SK-N-SH (cell line): ENCODE measurements around the gene TRIM66. TPM values are rescaled to one million over a fixed set of nuclear protein-coding genes. Genes with fewer than 3 reads are reported as not detected.

ENCODE experiments used
- CTCF ChIA-PET: fragments of 300-600, 350-600 bp; formaldehyde crosslinking; extraction: SDS; loops from one replicate; lab custom pipeline; 2021; lab: Yijun Ruan, JAX
- POLR2A ChIA-PET: fragments of 350-600 bp; sonication (Branson Sonifier 250); formaldehyde crosslinking; extraction: SDS; loops from one replicate; lab custom pipeline; 2020; ENCODE audit warnings: antibody characterized with exemption, inconsistent platforms; lab: Yijun Ruan, JAX
- DNase-seq: peaks from one replicate; pipeline ENCODE4 v3.0.0; 2012
- H2AFZ ChIP-seq: fragments of 200-600 bp; sonication (generic); 2 replicates; pipeline ENCODE4 v1.8.1; 2016; ENCODE audit warnings: antibody characterized with exemption, mild to moderate bottlenecking, low read depth
- H3F3A ChIP-seq: fragments of 200-600 bp; sonication (generic); replicated peaks from 2 replicates; pipeline ENCODE3; 2016; ENCODE audit warnings: antibody characterized with exemption, mild to moderate bottlenecking; ENCODE audit not compliant: insufficient read depth
- H3K27ac ChIP-seq, 2 experiments: fragments of 200-500 bp in 1 of 2; fragments of 200-600 bp in 1 of 2; sonication (Bioruptor generic) in 1 of 2; sonication (generic), shearing (Covaris generic) in 1 of 2; 2 replicates each; pipeline versions ENCODE4 v1.5.1 to v1.6.1; 2014 to 2016; ENCODE audit warnings: low read depth in 2 of 2, inconsistent platforms in 1 of 2, low read length in 1 of 2, mild to moderate bottlenecking in 1 of 2, mixed read lengths in 1 of 2
- H3K27me3 ChIP-seq: fragments of 200-600 bp; sonication (generic), shearing (Covaris generic); 2 replicates; pipeline ENCODE4 v1.6.1; 2016; ENCODE audit warnings: mixed run types; ENCODE audit not compliant: insufficient read depth
- H3K36me3 ChIP-seq, 2 experiments: fragments of 200-500 bp in 1 of 2; fragments of 200-600 bp in 1 of 2; sonication (Bioruptor generic) in 1 of 2; sonication (generic) in 1 of 2; replicated peaks in 1 of 2; 2 replicates each; pipeline versions ENCODE3 to v1.5.1; 2014 to 2016; ENCODE audit warnings: low read length in 1 of 2, mild to moderate bottlenecking in 1 of 2; ENCODE audit not compliant: insufficient read depth in 2 of 2, control insufficient read depth in 1 of 2
- H3K4me1 ChIP-seq, 2 experiments: fragments of 200-500 bp in 1 of 2; fragments of 200-600 bp in 1 of 2; sonication (Bioruptor generic) in 1 of 2; sonication (generic), shearing (Covaris generic) in 1 of 2; 2 replicates each; pipeline versions ENCODE4 v1.5.1 to v1.6.1; 2014 to 2016; ENCODE audit warnings: low read depth in 1 of 2, low read length in 1 of 2, mixed run types in 1 of 2; ENCODE audit not compliant: insufficient read depth in 2 of 2, control insufficient read depth in 1 of 2
- H3K4me2 ChIP-seq: fragments of 200-600 bp; sonication (generic), shearing (Covaris generic); 2 replicates; pipeline ENCODE4 v1.6.1; 2017; ENCODE audit warnings: mixed run types
- H3K4me3 ChIP-seq, 2 experiments: fragments of 200-500 bp in 1 of 2; fragments of 200-600 bp in 1 of 2; sonication (Bioruptor generic) in 1 of 2; sonication (generic), shearing (Covaris generic) in 1 of 2; 2 replicates each; pipeline versions ENCODE4 v1.5.1 to v1.8.1; 2014 to 2016; ENCODE audit warnings: low read depth in 2 of 2, inconsistent platforms in 1 of 2, low read length in 1 of 2, mild to moderate bottlenecking in 1 of 2, mixed read lengths in 1 of 2, moderate library complexity in 1 of 2
- H3K79me2 ChIP-seq: fragments of 200-600 bp; sonication (generic); 2 replicates; pipeline ENCODE4 v1.8.1; 2017; ENCODE audit warnings: mild to moderate bottlenecking; ENCODE audit not compliant: insufficient read depth
- H3K9ac ChIP-seq: fragments of 200-600 bp; sonication (generic); 2 replicates; pipeline ENCODE4 v1.6.1; 2017; ENCODE audit warnings: mixed run types
- H3K9me2 ChIP-seq: fragments of 200-600 bp; sonication (generic); 2 replicates; pipeline ENCODE4 v1.6.1; 2017; ENCODE audit warnings: mixed run types
- H3K9me3 ChIP-seq: fragments of 200-600 bp; sonication (generic); 2 replicates; pipeline ENCODE4 v1.6.1; 2017; ENCODE audit warnings: mixed run types, mild to moderate bottlenecking, moderate library complexity
- H4K20me1 ChIP-seq: fragments of 200-600 bp; sonication (generic); 2 replicates; pipeline ENCODE4 v1.6.1; 2017; ENCODE audit warnings: mild to moderate bottlenecking, mixed run types; ENCODE audit not compliant: insufficient read depth
- CHD2 ChIP-seq: fragments of 150-350 bp; IDR thresholded peaks from 2 replicates; pipeline ENCODE4 v1.6.1; 2018; ENCODE audit warnings: low read length; ENCODE audit not compliant: partially characterized antibody
- ELF1 ChIP-seq: IDR thresholded peaks from 2 replicates; pipeline ENCODE4 v1.4.0; 2012
- EP300 ChIP-seq, 2 experiments: IDR thresholded peaks; 2 replicates each; pipeline versions ENCODE4 v1.4.0 to v1.6.1; 2012; ENCODE audit warnings: borderline replicate concordance in 1 of 2, low read depth in 1 of 2, low read length in 1 of 2
- EZH2phosphoT487 ChIP-seq: fragments of 200-600 bp; sonication (generic); IDR thresholded peaks from 2 replicates; pipeline ENCODE4 v1.6.1; 2017; ENCODE audit warnings: low read depth, mixed run types, mild to moderate bottlenecking, antibody characterized with exemption, moderate library complexity, borderline replicate concordance
- FOXJ3 ChIP-seq: sonication (generic); formaldehyde crosslinking; IDR thresholded peaks from 2 replicates; pipeline ENCODE4 v1.5.1; 2020; ENCODE audit warnings: mild to moderate bottlenecking, missing genetic modification reagents
- FOXM1 ChIP-seq: IDR thresholded peaks from 2 replicates; pipeline ENCODE4 v1.4.0; 2012; ENCODE audit warnings: low read depth, mild to moderate bottlenecking
- GABPA ChIP-seq: IDR thresholded peaks from 2 replicates; pipeline ENCODE4 v1.4.0; 2012; ENCODE audit warnings: low read depth, mild to moderate bottlenecking
- GATA2 ChIP-seq: sonication (generic); formaldehyde crosslinking; IDR thresholded peaks from 2 replicates; pipeline ENCODE4 v1.5.0; 2020; ENCODE audit warnings: mild to moderate bottlenecking, missing genetic modification reagents
- IRF3 ChIP-seq: fragments of 150-350 bp; IDR thresholded peaks from 2 replicates; pipeline ENCODE4 v1.6.1; 2016; ENCODE audit warnings: mild to moderate bottlenecking, low read depth, low read length
- JUND ChIP-seq: IDR thresholded peaks from 2 replicates; pipeline ENCODE4 v1.4.0; 2012
- MAX ChIP-seq: IDR thresholded peaks from 2 replicates; pipeline ENCODE4 v1.4.0; 2012; ENCODE audit warnings: low read depth
- MEF2A ChIP-seq: IDR thresholded peaks from 2 replicates; pipeline ENCODE4 v1.4.0; 2012; ENCODE audit warnings: low read depth, borderline replicate concordance
- MXI1 ChIP-seq: IDR thresholded peaks from 2 replicates; pipeline ENCODE4 v1.6.1; 2012; ENCODE audit warnings: mild to moderate bottlenecking, low read depth, low read length, improper control_type of control experiment
- RAD21 ChIP-seq: IDR thresholded peaks from 2 replicates; pipeline ENCODE4 v1.6.1; 2012; ENCODE audit warnings: mild to moderate bottlenecking, low read length
- RCOR1 ChIP-seq: fragments of 150-350 bp; IDR thresholded peaks from 2 replicates; pipeline ENCODE4 v1.6.1; 2017; ENCODE audit warnings: antibody characterized with exemption, low read length
- SIN3A ChIP-seq: IDR thresholded peaks from 2 replicates; pipeline ENCODE4 v1.6.1; 2012; ENCODE audit warnings: low read depth, mild to moderate bottlenecking, low read length, moderate library complexity, borderline replicate concordance
- TCF12 ChIP-seq: IDR thresholded peaks from 2 replicates; pipeline ENCODE4 v1.4.0; 2012
- TEAD4 ChIP-seq: IDR thresholded peaks from 2 replicates; pipeline ENCODE4 v1.4.0; 2012; ENCODE audit warnings: mild to moderate bottlenecking, borderline replicate concordance; ENCODE audit not compliant: insufficient read depth
- USF1 ChIP-seq: IDR thresholded peaks from 2 replicates; pipeline ENCODE4 v1.4.0; 2012; ENCODE audit warnings: low read depth, borderline replicate concordance
- YY1 ChIP-seq: IDR thresholded peaks from 2 replicates; pipeline ENCODE4 v1.4.0; 2012; ENCODE audit warnings: low read depth, mild to moderate bottlenecking
- ZBTB33 ChIP-seq: IDR thresholded peaks from 2 replicates; pipeline ENCODE4 v1.4.0; 2012; ENCODE audit warnings: low read depth, borderline replicate concordance
- WGBS: methylation state at CpG from one replicate; pipeline ENCODE4 v1.1.6; 2017; ENCODE audit warnings: low lambda C conversion rate; 5-methylcytosine and 5-hydroxymethylcytosine counted together
- polyA plus RNA-seq, 3 experiments: library from polyadenylated mRNA; depleted of rRNA; stranded (reverse); fragments of >200 nt; gene quantifications; 2 replicates each; pipeline ENCODE4 v1.2.3, GENCODE V29; 2012

TRIM66 gene
- polyA plus RNA-seq, 1 of the 3 experiments (the other 2 are of a cell fraction): 6.4 TPM

- Histone ChIP-seq H3K27ac (peak overlapping the region in 1 of 2 experiments; percentile 41; a peak in 2 of 4 replicates), H3K4me1 (peaks cover 0 to 15% of the 10 kb centered on the region in 2 experiments; a peak in 2 of 4 replicates), H3K9me2 (no peaks in the 10 kb centered on the region), H3K4me3 (no peak overlapping the region), H3K9ac (no peak overlapping the region), H3K27me3 (no peaks in the 10 kb centered on the region), H2AFZ (no peak overlapping the region), H3K9me3 (no peaks in the 10 kb centered on the region)
- no CpG with 5 or more reads among the region's 3 CpGs for WGBS
- POLR2A ChIA-PET: interaction anchor here (0.7 to 1.7 kb wide), 2 partner anchors 9 to 11 kb away, joined by 3 to 7 read pairs; no protein-coding TSS in a partner anchor
- TF ChIP-seq MEF2A (no peak), EZH2phosphoT487 (no peak), TCF12 (peak; percentile 57), USF1 (no peak), MXI1 (no peak), ELF1 (no peak), RAD21 (no peak), SIN3A (no peak), YY1 (no peak), EP300 (IDR thresholded peaks at IDR 0.05; ENCODE audit: borderline replicate concordance in 1 of 2, low read depth in 1 of 2, low read length in 1 of 2) (no peak), CHD2 (no peak), MAX (peak; percentile 60), TEAD4 (0 out of 2 replicates have a peak, but pooled peaks have one; percentile 18), FOXM1 (no peak)
- TF ChIP-seq, all 33 proteins: peak for 3
- DNase-seq: no peak
- Histone ChIP-seq H3F3A (no peaks in the 10 kb centered on the region), H4K20me1 (no peaks in the 10 kb centered on the region), H3K36me3 (peaks cover 25 to 54% of the 10 kb centered on the region in 2 experiments), H3K79me2 (peaks cover 10% of the 10 kb centered on the region; the same call in 1 of the 2 replicates), H3K4me2 (peak overlapping the region; percentile 24; the same call in 1 of the 2 replicates)
- CTCF ChIA-PET: no interaction called here
Observed at GRCh38 chr11:8699903-8700302, 17.4 kb upstream of the TRIM66 start.

- Histone ChIP-seq H4K20me1 (no peaks in the 10 kb centered on the region), H3K9ac (no peak overlapping the region), H3K4me2 (no peak overlapping the region), H3F3A (no peaks in the 10 kb centered on the region), H3K9me3 (no peaks in the 10 kb centered on the region), H2AFZ (no peak overlapping the region), H3K27ac (no peak overlapping the region; a peak in 2 of 4 replicates), H3K4me3 (no peak overlapping the region), H3K9me2 (no peaks in the 10 kb centered on the region), H3K4me1 (peaks cover 0 to 15% of the 10 kb centered on the region in 2 experiments; a peak in 2 of 4 replicates), H3K36me3 (peaks cover 29 to 63% of the 10 kb centered on the region in 2 experiments), H3K79me2 (peaks cover 14% of the 10 kb centered on the region; the same call in 1 of the 2 replicates), H3K27me3 (no peaks in the 10 kb centered on the region)
- WGBS: 90% methylated on average over 11 of the region's 11 CpGs
- CTCF ChIA-PET: interaction anchor here (0.8 to 1.5 kb wide), 4 partner anchors 11 to 506 kb away, joined by 3 read pairs; no protein-coding TSS in a partner anchor
- no peak for DNase-seq
- POLR2A ChIA-PET: interaction anchor here (0.7 to 1.7 kb wide), 2 partner anchors 8 to 10 kb away, joined by 3 to 7 read pairs; no protein-coding TSS in a partner anchor
- TF ChIP-seq SIN3A (no peak), GATA2 (CRISPR knock-in tag) (no peak), FOXJ3 (CRISPR knock-in tag) (no peak), JUND (no peak), CHD2 (no peak), TCF12 (no peak), RCOR1 (no peak), EZH2phosphoT487 (no peak), GABPA (no peak), IRF3 (no peak), ZBTB33 (no peak)
Observed at GRCh38 chr11:8698917-8699441, 16.5 kb upstream of the TRIM66 start.
